Measurements from ENCODE around the gene ROCK1. TPM values are rescaled to one million over a fixed set of nuclear protein-coding genes. Genes with fewer than 3 reads are reported as not detected.

Gene ROCK1
- total and polyA plus RNA-seq, 2 donors (not counting 3 experiments of a cell fraction or from before 2014, with no cell fraction given): 5.3 to 53.0 TPM

GRCh38 chr18:20988726-20989125 lies 122.9 kb downstream of the ROCK1 start:
- H3K9ac ChIP-seq (replicated peaks; ENCODE audit: extremely low read depth, insufficient read depth, low read length): no peak overlapping the region
- H3K79me2 ChIP-seq (ENCODE audit: control insufficient read depth, insufficient read depth, low read length): no peaks in the 10 kb centered on the region
- no peak for TF ChIP-seq CTCF (IDR thresholded peaks at IDR 0.05; ENCODE audit: extremely low read depth in 1 of 2, insufficient read depth in 1 of 2, low read depth in 1 of 2, low read length in 2 of 2)
- TF ChIP-seq MYC (IDR thresholded peaks at IDR 0.05; ENCODE audit: low read depth, low read length): no peak
- TF ChIP-seq POLR2AphosphoS5 (IDR thresholded peaks at IDR 0.05; ENCODE audit: insufficient read depth, low read depth, low read length): no peak
- no peak for TF ChIP-seq EZH2 (IDR thresholded peaks at IDR 0.05; ENCODE audit: borderline replicate concordance, low read depth, low read length, severe bottlenecking)
- TF ChIP-seq FOS (IDR thresholded peaks at IDR 0.05; ENCODE audit: borderline replicate concordance, insufficient read depth, low read length): no peak
- TF ChIP-seq POLR2A (IDR thresholded peaks at IDR 0.05; ENCODE audit: low read depth, low read length): no peak
- no peaks in the 10 kb centered on the region for H3K27me3 ChIP-seq (ENCODE audit: control insufficient read depth in 2 of 2, insufficient read depth in 2 of 2, low read length in 2 of 2)
- no peaks in the 10 kb centered on the region for H3K4me1 ChIP-seq (ENCODE audit: control insufficient read depth, extremely low read depth, insufficient read depth, low read length)
- H3K9me1 ChIP-seq (replicated peaks; ENCODE audit: control insufficient read depth, extremely low read depth, insufficient read depth, low read length): no peaks in the 10 kb centered on the region
- BruUV-seq (replicated peaks): no TSS peak
- H4K20me1 ChIP-seq (replicated peaks; ENCODE audit: control insufficient read depth, extremely low read depth, insufficient read depth, low read length): no peaks in the 10 kb centered on the region
- no peak for DNase-seq (ENCODE audit: low read depth, low spot score)
- no peak overlapping the region for H2AFZ ChIP-seq (ENCODE audit: low read depth, low read length)
- H3K4me2 ChIP-seq (ENCODE audit: insufficient read depth, low read length): no peak overlapping the region
- dilution Hi-C loops (cut with MboI; ENCODE audit: extremely low pct_ligation_motif_present, low sequenced_read_pairs): no loop called here
- no peak overlapping the region for H3K4me3 ChIP-seq (replicated peaks in 1 of 3; ENCODE audit: insufficient read depth in 1 of 3, low read depth in 1 of 3, low read length in 3 of 3)
- POLR2A ChIA-PET: no interaction called here
- CTCF ChIA-PET: interaction anchor here (1.0 to 1.1 kb wide), 2 partner anchors 18 to 123 kb away, joined by 3 read pairs; partner anchors contain the start of gene ROCK1
- peaks cover 4 to 8% of the 10 kb centered on the region in 2 experiments for H3K36me3 ChIP-seq (ENCODE audit: control insufficient read depth in 2 of 2, extremely low read depth in 1 of 2, insufficient read depth in 2 of 2, low read length in 2 of 2)
- no peak overlapping the region for H3K27ac ChIP-seq (ENCODE audit: insufficient read depth, low read depth, low read length)
- FAIRE-seq: no peak
- intact Hi-C loops (cut with micrococcal nuclease): loop anchor here (10.0 kb wide), 1 partner anchor 56 kb away; no protein-coding TSS in a partner anchor
- H3K9me3 ChIP-seq (replicated peaks; ENCODE audit: control insufficient read depth, insufficient read depth, low read length): no peaks in the 10 kb centered on the region

- TF ChIP-seq POLR2AphosphoS5 (IDR thresholded peaks at IDR 0.05; ENCODE audit: insufficient read depth, low read depth, low read length) (no peak), EZH2 (IDR thresholded peaks at IDR 0.05; ENCODE audit: borderline replicate concordance, low read depth, low read length, severe bottlenecking) (no peak)
- intact Hi-C loops (cut with micrococcal nuclease) (no loop called here), dilution Hi-C loops (cut with MboI; ENCODE audit: extremely low pct_ligation_motif_present, low sequenced_read_pairs) (no loop called here)
- Histone ChIP-seq H3K9me3 (replicated peaks; ENCODE audit: control insufficient read depth, insufficient read depth, low read length) (no peaks in the 10 kb centered on the region), H2AFZ (ENCODE audit: low read depth, low read length) (no peak overlapping the region), H3K4me1 (ENCODE audit: control insufficient read depth, extremely low read depth, insufficient read depth, low read length) (no peaks in the 10 kb centered on the region), H3K9me1 (replicated peaks; ENCODE audit: control insufficient read depth, extremely low read depth, insufficient read depth, low read length) (no peaks in the 10 kb centered on the region), H3K4me2 (ENCODE audit: insufficient read depth, low read length) (no peak overlapping the region), H3K36me3 (ENCODE audit: control insufficient read depth in 2 of 2, extremely low read depth in 1 of 2, insufficient read depth in 2 of 2, low read length in 2 of 2) (peaks cover 1 to 3% of the 10 kb centered on the region in 2 experiments), H3K9ac (replicated peaks; ENCODE audit: extremely low read depth, insufficient read depth, low read length) (no peak overlapping the region), H3K27ac (ENCODE audit: insufficient read depth, low read depth, low read length) (no peak overlapping the region), H3K4me3 (replicated peaks in 1 of 3; ENCODE audit: insufficient read depth in 1 of 3, low read depth in 1 of 3, low read length in 3 of 3) (no peak overlapping the region), H4K20me1 (replicated peaks; ENCODE audit: control insufficient read depth, extremely low read depth, insufficient read depth, low read length) (no peaks in the 10 kb centered on the region), H3K79me2 (ENCODE audit: control insufficient read depth, insufficient read depth, low read length) (no peaks in the 10 kb centered on the region), H3K27me3 (ENCODE audit: control insufficient read depth in 2 of 2, insufficient read depth in 2 of 2, low read length in 2 of 2) (no peaks in the 10 kb centered on the region)
- FAIRE-seq (no peak), DNase-seq (ENCODE audit: low read depth, low spot score) (no peak)
- POLR2A ChIA-PET: no interaction called here
- CTCF ChIA-PET: no interaction called here
- no TSS peak for BruUV-seq (replicated peaks)
These were observed 136.5 kb downstream of the ROCK1 start for GRCh38 chr18:20975077-20975476.
